ENCODE results near the gene ANAPC16.

The ANAPC16 gene

DNA sequence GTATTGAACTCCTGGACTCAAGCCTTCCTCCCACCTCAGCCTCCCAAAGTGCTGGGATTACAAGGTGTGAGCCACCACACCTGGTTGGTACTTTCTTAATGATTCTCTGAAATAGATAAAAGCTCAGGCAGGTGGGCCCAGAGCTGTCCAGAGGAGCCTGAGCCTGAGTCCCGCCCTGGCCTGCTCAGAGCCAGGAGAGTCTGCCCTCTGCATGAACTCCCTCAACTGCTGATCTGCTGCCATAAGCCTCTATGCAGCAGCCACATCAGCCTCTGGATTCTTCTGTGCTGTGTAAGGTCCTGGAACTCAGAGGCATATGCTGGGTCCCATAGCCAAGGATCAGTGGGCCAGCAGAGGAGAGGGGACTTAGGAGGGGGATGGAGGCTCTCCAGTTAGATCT lies 34.9 kb downstream of the ANAPC16 start:
- DNase-seq (ENCODE audit: low read depth): peak; percentile 74
- TF ChIP-seq, protein P1, sequence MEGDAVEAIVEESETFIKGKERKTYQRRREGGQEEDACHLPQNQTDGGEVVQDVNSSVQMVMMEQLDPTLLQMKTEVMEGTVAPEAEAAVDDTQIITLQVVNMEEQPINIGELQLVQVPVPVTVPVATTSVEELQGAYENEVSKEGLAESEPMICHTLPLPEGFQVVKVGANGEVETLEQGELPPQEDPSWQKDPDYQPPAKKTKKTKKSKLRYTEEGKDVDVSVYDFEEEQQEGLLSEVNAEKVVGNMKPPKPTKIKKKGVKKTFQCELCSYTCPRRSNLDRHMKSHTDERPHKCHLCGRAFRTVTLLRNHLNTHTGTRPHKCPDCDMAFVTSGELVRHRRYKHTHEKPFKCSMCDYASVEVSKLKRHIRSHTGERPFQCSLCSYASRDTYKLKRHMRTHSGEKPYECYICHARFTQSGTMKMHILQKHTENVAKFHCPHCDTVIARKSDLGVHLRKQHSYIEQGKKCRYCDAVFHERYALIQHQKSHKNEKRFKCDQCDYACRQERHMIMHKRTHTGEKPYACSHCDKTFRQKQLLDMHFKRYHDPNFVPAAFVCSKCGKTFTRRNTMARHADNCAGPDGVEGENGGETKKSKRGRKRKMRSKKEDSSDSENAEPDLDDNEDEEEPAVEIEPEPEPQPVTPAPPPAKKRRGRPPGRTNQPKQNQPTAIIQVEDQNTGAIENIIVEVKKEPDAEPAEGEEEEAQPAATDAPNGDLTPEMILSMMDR (IDR thresholded peaks at IDR 0.05; ENCODE audit: low read length, missing control alignments): no peak
- H3K4me3 ChIP-seq (replicated peaks; ENCODE audit: low read depth, low read length): no peak overlapping the region

DNA sequence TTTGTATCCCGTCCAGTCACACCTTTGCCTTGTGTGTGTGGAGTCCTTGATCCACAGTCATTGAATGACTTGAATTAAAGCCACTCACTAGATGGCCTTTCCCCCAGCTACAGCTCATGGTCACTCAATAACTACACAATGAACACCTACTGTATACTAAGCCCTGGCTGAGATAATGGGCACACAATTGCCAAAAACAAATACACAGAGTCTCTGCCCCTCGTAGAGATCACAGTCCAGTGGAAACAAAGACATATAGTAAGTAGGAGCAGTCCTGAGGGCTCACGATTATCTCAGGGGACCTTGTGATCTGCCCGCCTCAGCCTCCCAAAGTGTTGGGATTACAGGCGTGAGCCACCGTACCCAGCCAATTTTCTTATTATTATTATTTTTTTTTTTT lies 35.8 kb downstream of the ANAPC16 start:
- TF ChIP-seq, protein P1 (IDR thresholded peaks at IDR 0.05; ENCODE audit: low read length, missing control alignments): no peak
- no peak for DNase-seq (ENCODE audit: low read depth)
- H3K4me3 ChIP-seq (replicated peaks; ENCODE audit: low read depth, low read length): no peak overlapping the region

DNA sequence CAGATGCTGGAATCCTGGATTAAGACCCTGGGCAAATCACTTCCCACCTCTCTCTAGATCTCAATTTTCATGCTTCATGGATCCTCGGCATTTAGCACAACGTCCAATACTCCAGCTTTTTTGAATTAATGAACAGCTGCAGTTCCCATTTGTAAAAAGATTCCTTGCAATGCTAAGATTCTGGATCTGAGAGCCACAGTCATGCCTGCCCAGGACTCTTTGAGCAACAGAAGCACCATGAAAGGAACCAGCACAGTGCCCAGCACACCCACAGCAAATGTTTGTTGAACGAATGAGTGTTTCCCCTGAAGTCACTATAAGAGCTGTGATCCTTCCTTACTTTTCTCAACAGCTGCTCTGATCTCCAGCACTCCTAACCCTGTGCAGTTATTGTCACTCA lies 37.2 kb downstream of the ANAPC16 start:
- TF ChIP-seq, protein P1 (IDR thresholded peaks at IDR 0.05; ENCODE audit: low read length, missing control alignments): no peak
- no peak for DNase-seq (ENCODE audit: low read depth)
- no peak overlapping the region for H3K4me3 ChIP-seq (replicated peaks; ENCODE audit: low read depth, low read length)

DNA sequence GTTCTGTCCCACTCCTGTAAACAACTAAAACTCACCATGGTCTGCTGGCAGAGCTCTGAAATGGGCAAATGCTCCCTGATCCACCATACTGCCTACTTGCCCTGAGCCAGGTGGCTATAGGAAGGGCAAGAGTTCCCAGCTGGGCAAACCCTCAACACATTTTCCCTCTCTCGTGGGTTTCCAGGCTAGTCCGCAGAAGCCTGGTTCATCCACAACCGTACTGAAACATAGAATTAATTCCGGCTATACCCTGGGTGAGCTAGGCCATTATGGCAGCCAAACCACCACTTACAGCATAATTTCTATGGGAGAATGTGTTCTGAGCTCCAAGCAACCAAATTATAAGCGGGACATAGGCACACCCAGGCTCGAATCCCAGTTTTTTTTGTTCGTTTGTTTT lies 37.8 kb downstream of the ANAPC16 start:
- H3K4me3 ChIP-seq (replicated peaks; ENCODE audit: low read depth, low read length): no peak overlapping the region
- DNase-seq (ENCODE audit: low read depth): no peak
- TF ChIP-seq, protein P1 (IDR thresholded peaks at IDR 0.05; ENCODE audit: low read length, missing control alignments): no peak

DNA sequence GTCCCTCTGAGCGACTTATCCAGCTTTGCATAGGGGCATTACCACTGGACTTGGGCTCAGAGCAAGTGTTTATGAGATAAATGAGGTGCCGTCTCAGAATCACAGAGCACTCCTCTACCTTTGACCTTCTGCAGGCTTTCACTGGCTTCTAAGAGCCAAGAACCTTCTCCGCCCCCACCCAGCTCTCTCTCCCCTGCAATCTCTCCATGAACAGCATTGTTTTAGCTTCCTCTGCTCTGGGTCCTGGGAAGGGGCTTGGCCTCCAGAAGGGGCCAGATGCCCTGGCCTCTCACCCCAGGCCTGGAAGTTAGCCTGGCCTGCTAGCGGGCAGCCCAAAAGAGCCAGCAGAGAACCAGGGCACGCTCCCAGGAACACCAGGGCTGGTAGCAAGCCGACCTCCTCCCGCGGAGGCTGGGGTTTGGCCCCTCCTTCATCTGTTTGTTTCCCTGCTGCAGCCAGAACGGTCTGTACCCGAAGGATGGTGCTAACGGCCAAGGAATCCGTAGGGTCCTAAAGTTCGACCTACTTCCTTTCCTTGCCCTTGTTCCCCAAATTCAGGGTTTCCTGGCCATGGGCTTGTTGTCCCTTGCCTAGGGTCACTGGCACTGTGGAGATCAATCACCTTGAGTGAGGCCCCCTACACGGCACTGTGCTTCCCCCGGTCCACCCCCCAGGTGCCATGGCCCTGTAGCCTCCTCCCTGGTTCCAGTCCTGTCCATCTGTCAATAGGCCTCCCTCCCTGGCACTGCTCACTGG lies 39.2 kb downstream of the ANAPC16 start:
- peak; percentile 87 for DNase-seq (ENCODE audit: low read depth)
- TF ChIP-seq, protein P1 (IDR thresholded peaks at IDR 0.05; ENCODE audit: low read length, missing control alignments): no peak
- no peak overlapping the region for H3K4me3 ChIP-seq (replicated peaks; ENCODE audit: low read depth, low read length)

DNA sequence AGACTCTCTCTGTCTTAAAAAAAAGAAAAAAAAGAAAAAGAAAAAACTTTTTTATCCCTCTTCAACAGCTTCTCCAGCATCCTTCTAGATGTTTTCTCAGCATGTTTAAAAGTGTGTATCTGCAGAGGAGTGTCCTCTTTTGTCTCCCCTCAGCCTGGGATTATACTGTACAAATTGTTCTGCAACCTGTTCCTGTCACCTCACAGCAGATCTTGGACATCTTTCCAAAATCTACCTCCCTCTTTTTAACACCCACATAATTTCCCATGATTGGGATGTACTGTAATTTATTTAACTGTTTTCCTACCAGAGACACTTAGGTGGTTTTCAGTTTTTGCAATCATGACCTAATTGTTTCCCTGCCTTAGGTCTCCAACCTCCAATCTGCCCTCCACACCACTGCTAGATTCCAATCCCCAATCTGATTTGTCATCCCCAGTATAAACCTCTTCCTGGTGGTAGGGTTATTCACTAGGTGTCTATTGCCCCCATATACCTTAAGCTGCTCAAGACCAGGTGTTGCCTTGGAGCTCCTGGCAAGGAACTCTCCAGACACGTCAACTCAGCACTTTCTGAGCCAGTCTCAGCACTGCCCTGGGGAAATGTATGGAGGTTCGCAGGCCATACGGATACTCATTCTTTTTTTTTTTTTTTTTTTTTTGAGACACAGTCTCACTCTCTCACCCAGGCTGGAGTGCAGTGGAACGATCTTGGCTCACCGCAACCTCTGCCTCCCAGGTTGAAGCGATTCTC lies 40.3 kb downstream of the ANAPC16 start:
- TF ChIP-seq, protein P1 (IDR thresholded peaks at IDR 0.05; ENCODE audit: low read length, missing control alignments): no peak
- no peak overlapping the region for H3K4me3 ChIP-seq (replicated peaks; ENCODE audit: low read depth, low read length)
- no peak for DNase-seq (ENCODE audit: low read depth)

Measured in fibroblast of pulmonary artery (primary cell).